SK-N-SH treated with all-trans-retinoic acid at 6 μM for 48 hours (cell line): ENCODE results near the gene MYCBP2.
"Not testable (repeated sequence)": the region's sequence is repeated elsewhere in the genome, so short reads cannot be mapped to it uniquely, and the experiment has no call there.

Experiments
- ATAC-seq: fragments of 200-7000 bp; cut with Tn5 transposase; 3 replicates; pipeline ENCODE4 v1.9.1; 2020; ENCODE audit warnings: mild to moderate bottlenecking, moderate library complexity
- ARNTL ChIP-seq: fragments of 450-650 bp; formaldehyde crosslinking; IDR thresholded peaks from 2 replicates; pipeline ENCODE4 v1.5.0; 2020; ENCODE audit warnings: low read depth, mild to moderate bottlenecking, moderate library complexity, borderline replicate concordance
- BACH2 ChIP-seq: fragments of 250-450 bp; sonication (Bioruptor Pico); IDR thresholded peaks from 2 replicates; pipeline ENCODE4 v1.9.0; 2021; ENCODE audit warnings: mild to moderate bottlenecking, borderline replicate concordance
- CSDC2 ChIP-seq: fragments of 250-450 bp; sonication (Bioruptor Pico); IDR thresholded peaks from 2 replicates; pipeline ENCODE4 v1.5.0; 2020; ENCODE audit warnings: mild to moderate bottlenecking, moderate library complexity
- CSRNP3 ChIP-seq: fragments of 250-450 bp; sonication (Bioruptor Pico); IDR thresholded peaks from 2 replicates; pipeline ENCODE4 v1.5.1; 2021; ENCODE audit warnings: mild to moderate bottlenecking, moderate library complexity
- ESRRG ChIP-seq: fragments of 250-450 bp; sonication (Bioruptor Pico); IDR thresholded peaks from 2 replicates; pipeline ENCODE4 v1.6.1; 2021; ENCODE audit warnings: mild to moderate bottlenecking
- GLIS3 ChIP-seq: fragments of 250-450 bp; sonication (Bioruptor Pico); IDR thresholded peaks from 2 replicates; pipeline ENCODE4 v1.5.0; 2020; ENCODE audit warnings: mild to moderate bottlenecking, moderate library complexity
- ISL1 ChIP-seq: fragments of 250-450 bp; sonication (Bioruptor Pico); IDR thresholded peaks from 2 replicates; pipeline ENCODE4 v2.1.2; 2022; ENCODE audit warnings: mild to moderate bottlenecking, moderate library complexity
- OSR1 ChIP-seq: fragments of 250-450 bp; sonication (Bioruptor Pico); IDR thresholded peaks from 2 replicates; pipeline ENCODE4 v1.8.0; 2022; ENCODE audit warnings: moderate library complexity, mild to moderate bottlenecking, inconsistent platforms
- PATZ1 ChIP-seq: fragments of 250-450 bp; sonication (Bioruptor Pico); IDR thresholded peaks from 2 replicates; pipeline ENCODE4 v1.8.0; 2020; ENCODE audit warnings: mild to moderate bottlenecking, moderate library complexity, borderline replicate concordance
- POU6F1 ChIP-seq: fragments of 250-450 bp; sonication (Bioruptor Pico); IDR thresholded peaks from 2 replicates; pipeline ENCODE4 v1.8.0; 2021; ENCODE audit warnings: low read depth, mild to moderate bottlenecking, moderate library complexity, borderline replicate concordance
- PPARA ChIP-seq: fragments of 250-450 bp; sonication (Bioruptor Pico); IDR thresholded peaks from 2 replicates; pipeline ENCODE4 v1.5.0; 2020; ENCODE audit warnings: mild to moderate bottlenecking, borderline replicate concordance
- RARB ChIP-seq: fragments of 250-450 bp; sonication (Bioruptor Pico); IDR thresholded peaks from 2 replicates; pipeline ENCODE4 v1.8.0; 2021; ENCODE audit warnings: mild to moderate bottlenecking, moderate library complexity
- TCF4 ChIP-seq: fragments of 250-450 bp; sonication (Bioruptor Pico); IDR thresholded peaks from 2 replicates; pipeline ENCODE4 v1.8.0; 2021; ENCODE audit warnings: mild to moderate bottlenecking, moderate library complexity, borderline replicate concordance
- TSHZ2 ChIP-seq: fragments of 250-450 bp; sonication (Bioruptor Pico); IDR thresholded peaks from 2 replicates; pipeline ENCODE4 v1.5.0; 2020; ENCODE audit warnings: mild to moderate bottlenecking, moderate library complexity
- ZC3H10 ChIP-seq: fragments of 250-450 bp; sonication (Bioruptor Pico); IDR thresholded peaks from 2 replicates; pipeline ENCODE4 v1.5.1; 2021; ENCODE audit warnings: mild to moderate bottlenecking, moderate library complexity
- ZFP3 ChIP-seq: fragments of 250-450 bp; sonication (Bioruptor Pico); IDR thresholded peaks from 2 replicates; pipeline ENCODE4 v1.5.0; 2020; ENCODE audit warnings: mild to moderate bottlenecking, moderate library complexity
- ZFP30 ChIP-seq: fragments of 450-650 bp; formaldehyde crosslinking; IDR thresholded peaks from 2 replicates; pipeline ENCODE4 v1.5.0; 2022; ENCODE audit warnings: mild to moderate bottlenecking, moderate library complexity
- ZNF565 ChIP-seq: fragments of 450-650 bp; formaldehyde crosslinking; conservative IDR thresholded peaks from 2 replicates; pipeline ENCODE4 v1.5.0; 2020; ENCODE audit warnings: low read depth, mild to moderate bottlenecking, moderate library complexity
- ZNF70 ChIP-seq: fragments of 450-650 bp; formaldehyde crosslinking; IDR thresholded peaks from 2 replicates; pipeline ENCODE4 v1.5.0; 2020; ENCODE audit warnings: mild to moderate bottlenecking, moderate library complexity
- ZNF8 ChIP-seq: fragments of 450-650 bp; formaldehyde crosslinking; IDR thresholded peaks from 2 replicates; pipeline ENCODE4 v1.5.0; 2020; ENCODE audit warnings: mild to moderate bottlenecking, moderate library complexity

The MYCBP2 gene

GRCh38 chr13:77350811-77351210, 23.9 kb upstream of the MYCBP2 start (continued):
- TF ChIP-seq ARNTL (CRISPR knock-in tag): no peak

GRCh38 chr13:77349365-77349764, 22.5 kb upstream of the MYCBP2 start:
- TF ChIP-seq ZC3H10 (CRISPR knock-in tag) (no peak), POU6F1 (CRISPR knock-in tag) (no peak), ARNTL (CRISPR knock-in tag) (no peak), ZNF70 (CRISPR knock-in tag) (no peak), TCF4 (CRISPR knock-in tag) (no peak), ZFP3 (CRISPR knock-in tag) (no peak), GLIS3 (CRISPR knock-in tag) (no peak)
- no peak for ATAC-seq

- ATAC-seq: not testable (repeated sequence)
These were observed 20.5 kb upstream of the MYCBP2 start for GRCh38 chr13:77347351-77347750.

GRCh38 chr13:77345150-77345780, 18.4 kb upstream of the MYCBP2 start:
- TF ChIP-seq ZNF8 (no peak), RARB (no peak), ZC3H10 (CRISPR knock-in tag) (no peak), GLIS3 (CRISPR knock-in tag) (no peak), ZFP3 (CRISPR knock-in tag) (no peak), BACH2 (CRISPR knock-in tag) (no peak), ISL1 (CRISPR knock-in tag) (no peak), CSRNP3 (no peak), CSDC2 (CRISPR knock-in tag) (no peak), OSR1 (CRISPR knock-in tag) (no peak), ESRRG (CRISPR knock-in tag) (no peak), ARNTL (CRISPR knock-in tag) (no peak), PATZ1 (CRISPR knock-in tag) (no peak), ZNF70 (CRISPR knock-in tag) (no peak), PPARA (CRISPR knock-in tag) (no peak), TCF4 (CRISPR knock-in tag) (no peak), ZFP30 (CRISPR knock-in tag) (no peak)
- ATAC-seq: no peak

- no peak for ATAC-seq
- TF ChIP-seq GLIS3 (CRISPR knock-in tag): no peak
- TF ChIP-seq CSDC2 (CRISPR knock-in tag): no peak
- TF ChIP-seq ZNF565: no peak
- TF ChIP-seq PPARA (CRISPR knock-in tag): no peak
- no peak for TF ChIP-seq CSRNP3
- no peak for TF ChIP-seq ZFP30 (CRISPR knock-in tag)
- TF ChIP-seq ISL1 (CRISPR knock-in tag): no peak
- no peak for TF ChIP-seq ARNTL (CRISPR knock-in tag)
- no peak for TF ChIP-seq TSHZ2
- no peak for TF ChIP-seq ZNF8
- TF ChIP-seq RARB: no peak
- TF ChIP-seq ZNF70 (CRISPR knock-in tag): no peak
These were observed 16.9 kb upstream of the MYCBP2 start for GRCh38 chr13:77343841-77344240.
